ENCODE measurements around the gene EPS15.

Gene EPS15

DNA sequence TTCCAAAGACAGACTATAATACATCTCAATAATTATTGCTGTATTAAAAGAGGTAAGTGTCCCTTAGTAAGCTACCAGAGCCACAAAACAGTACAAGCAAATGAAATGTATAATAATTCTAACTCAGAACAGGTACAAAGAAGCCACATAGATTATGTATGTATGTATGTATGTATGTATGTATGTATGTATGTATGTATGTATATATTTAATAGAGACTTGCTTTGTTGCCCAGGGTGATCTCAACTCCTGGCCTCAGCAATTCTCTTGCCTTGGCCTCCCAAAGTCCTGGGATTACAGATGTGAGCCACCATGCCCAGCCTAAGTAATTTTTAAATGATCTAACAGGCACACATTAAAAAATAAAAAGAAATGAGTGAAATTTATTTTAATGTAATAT, 86.9 kb downstream of the EPS15 start:
- no peak overlapping the region for H3K4me3 ChIP-seq (ENCODE audit: low read depth, low read length)
- TF ChIP-seq, protein P1, sequence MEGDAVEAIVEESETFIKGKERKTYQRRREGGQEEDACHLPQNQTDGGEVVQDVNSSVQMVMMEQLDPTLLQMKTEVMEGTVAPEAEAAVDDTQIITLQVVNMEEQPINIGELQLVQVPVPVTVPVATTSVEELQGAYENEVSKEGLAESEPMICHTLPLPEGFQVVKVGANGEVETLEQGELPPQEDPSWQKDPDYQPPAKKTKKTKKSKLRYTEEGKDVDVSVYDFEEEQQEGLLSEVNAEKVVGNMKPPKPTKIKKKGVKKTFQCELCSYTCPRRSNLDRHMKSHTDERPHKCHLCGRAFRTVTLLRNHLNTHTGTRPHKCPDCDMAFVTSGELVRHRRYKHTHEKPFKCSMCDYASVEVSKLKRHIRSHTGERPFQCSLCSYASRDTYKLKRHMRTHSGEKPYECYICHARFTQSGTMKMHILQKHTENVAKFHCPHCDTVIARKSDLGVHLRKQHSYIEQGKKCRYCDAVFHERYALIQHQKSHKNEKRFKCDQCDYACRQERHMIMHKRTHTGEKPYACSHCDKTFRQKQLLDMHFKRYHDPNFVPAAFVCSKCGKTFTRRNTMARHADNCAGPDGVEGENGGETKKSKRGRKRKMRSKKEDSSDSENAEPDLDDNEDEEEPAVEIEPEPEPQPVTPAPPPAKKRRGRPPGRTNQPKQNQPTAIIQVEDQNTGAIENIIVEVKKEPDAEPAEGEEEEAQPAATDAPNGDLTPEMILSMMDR (IDR thresholded peaks at IDR 0.05; ENCODE audit: control insufficient read depth, extremely low read depth, insufficient read depth) = no peak
- DNase-seq (ENCODE audit: low read depth) = no peak

DNA sequence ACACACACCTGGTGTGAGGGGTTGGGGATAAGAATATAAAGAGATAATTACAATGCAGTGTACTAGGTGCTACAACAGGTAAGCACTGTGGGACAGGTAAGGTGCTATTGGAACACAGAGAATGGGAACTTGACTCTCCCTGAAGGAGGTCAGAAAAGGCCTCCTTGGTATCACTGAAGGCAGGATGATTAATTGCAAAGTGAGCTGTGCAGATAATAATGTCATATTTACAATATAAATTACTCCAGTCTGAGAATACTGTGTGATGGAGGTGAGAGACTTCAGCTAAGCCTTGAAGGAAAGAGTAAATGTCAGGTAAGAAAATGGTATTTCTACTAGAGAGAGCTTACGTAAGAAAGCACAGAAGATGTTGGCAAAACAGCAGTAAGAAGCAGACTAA, 91.6 kb downstream of the EPS15 start:
- no peak for DNase-seq (ENCODE audit: low read depth)
- TF ChIP-seq, protein P1 (IDR thresholded peaks at IDR 0.05; ENCODE audit: control insufficient read depth, extremely low read depth, insufficient read depth) = no peak
- no peak overlapping the region for H3K4me3 ChIP-seq (ENCODE audit: low read depth, low read length)

DNA sequence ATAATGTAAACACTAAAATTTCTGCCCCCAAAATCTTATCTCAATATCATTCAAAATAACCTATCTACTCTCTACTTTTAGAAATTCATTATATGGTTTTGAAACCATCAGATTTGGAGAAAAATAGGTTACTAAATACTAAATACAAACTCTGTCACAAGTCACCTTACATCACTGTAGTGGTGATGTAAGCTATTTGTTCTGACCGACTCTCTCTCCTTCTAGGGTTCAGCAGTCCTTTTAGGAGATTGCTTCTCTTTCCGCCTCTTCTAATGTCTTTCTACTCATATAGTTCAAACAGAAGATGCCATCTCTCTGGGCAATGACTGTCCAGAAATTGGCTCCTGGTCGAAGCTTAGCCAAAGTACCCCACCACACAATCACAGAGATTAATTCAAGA, 93.1 kb downstream of the EPS15 start:
- H3K4me3 ChIP-seq (ENCODE audit: low read depth, low read length) = no peak overlapping the region
- DNase-seq (ENCODE audit: low read depth) = no peak
- TF ChIP-seq, protein P1 (IDR thresholded peaks at IDR 0.05; ENCODE audit: control insufficient read depth, extremely low read depth, insufficient read depth) = no peak

DNA sequence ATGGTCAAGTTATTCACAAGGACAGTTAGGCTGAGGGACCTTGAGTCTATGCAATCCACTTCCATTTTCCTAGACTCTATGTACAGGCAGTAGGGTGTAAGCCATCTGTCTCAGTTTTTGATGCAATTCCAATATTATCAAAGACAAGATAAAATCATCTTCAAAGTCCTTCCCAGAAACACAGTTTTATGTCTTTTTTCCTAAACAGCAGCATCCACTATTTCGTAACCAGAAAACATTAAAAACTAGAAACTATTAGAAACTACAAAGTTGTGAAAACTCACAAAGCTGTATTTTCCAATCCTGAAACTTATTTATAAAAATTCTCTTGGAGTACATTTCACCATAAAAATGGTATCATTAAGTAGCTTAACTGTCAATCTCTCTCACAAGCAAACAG, 93.8 kb downstream of the EPS15 start:
- H3K4me3 ChIP-seq (ENCODE audit: low read depth, low read length) = no peak overlapping the region
- TF ChIP-seq, protein P1 (IDR thresholded peaks at IDR 0.05; ENCODE audit: control insufficient read depth, extremely low read depth, insufficient read depth) = no peak
- DNase-seq (ENCODE audit: low read depth) = no peak

DNA sequence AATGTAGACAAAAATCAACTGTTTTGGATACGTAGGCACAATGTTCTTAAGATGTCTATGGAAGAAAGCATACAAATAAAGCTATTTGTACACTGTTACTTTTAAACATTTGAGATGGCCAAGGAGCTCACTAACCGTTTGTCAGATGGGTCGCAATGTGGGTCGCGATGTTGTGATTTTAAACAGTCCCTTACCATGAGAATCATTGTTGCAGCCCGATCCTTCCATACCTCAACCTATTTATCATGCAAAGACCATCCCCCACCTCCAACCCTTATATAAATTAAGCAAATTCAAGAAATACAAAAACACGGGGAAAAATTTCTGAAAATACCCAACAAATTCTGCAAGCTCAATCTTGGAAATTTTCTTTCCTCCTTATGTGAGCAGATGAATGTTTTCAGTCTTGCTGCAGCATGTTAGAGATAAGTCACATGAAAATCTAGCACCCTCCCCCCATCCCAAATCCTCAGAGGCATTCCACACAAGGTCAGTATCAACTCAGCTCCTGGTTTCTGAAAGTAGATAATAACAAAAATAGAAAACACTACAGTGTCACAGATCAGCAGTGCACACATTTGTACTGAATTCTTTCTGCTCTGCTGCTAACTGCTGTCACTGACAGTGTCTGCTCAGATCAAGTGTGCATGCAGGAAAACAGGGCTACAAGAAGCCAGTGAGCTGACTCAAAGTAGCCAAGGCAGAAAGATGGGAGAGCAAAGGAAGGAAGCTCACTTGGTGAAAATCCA, 95.8 kb downstream of the EPS15 start:
- H3K4me3 ChIP-seq (ENCODE audit: low read depth, low read length) = no peak overlapping the region
- TF ChIP-seq, protein P1 (IDR thresholded peaks at IDR 0.05; ENCODE audit: control insufficient read depth, extremely low read depth, insufficient read depth) = no peak
- DNase-seq (ENCODE audit: low read depth) = no peak

DNA sequence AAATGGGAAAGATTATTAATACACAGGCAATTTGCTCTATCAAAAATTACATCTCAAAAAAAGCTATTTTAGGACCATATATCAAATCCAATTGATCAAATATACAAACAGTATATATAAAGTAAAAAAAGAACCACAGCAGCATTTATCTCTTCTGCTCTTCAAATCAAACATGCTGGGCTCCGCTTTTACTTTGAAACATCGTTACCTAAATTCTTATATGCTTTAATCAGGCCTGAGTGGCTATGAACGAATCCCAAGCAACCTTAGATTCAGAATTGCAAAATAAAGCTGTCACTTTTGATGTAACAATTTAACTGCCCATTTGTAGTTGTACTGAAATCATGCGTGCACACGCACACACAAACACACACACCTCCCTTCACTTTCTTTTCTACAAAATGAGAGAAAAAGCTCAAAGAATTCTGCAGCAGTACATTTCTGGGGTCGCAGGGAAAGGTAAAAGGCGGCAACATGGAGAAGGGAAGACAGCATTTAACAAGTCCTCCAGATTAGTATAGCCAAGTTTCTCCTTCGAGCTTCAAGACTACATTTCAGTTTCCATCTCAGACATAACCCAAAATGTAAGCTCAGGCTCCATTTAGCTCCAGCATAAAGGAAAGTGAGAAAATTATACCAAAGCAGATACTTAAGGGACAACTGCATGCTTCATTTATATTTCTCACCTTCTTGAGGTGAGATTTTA, 96.5 kb downstream of the EPS15 start:
- DNase-seq (ENCODE audit: low read depth) = no peak
- H3K4me3 ChIP-seq (ENCODE audit: low read depth, low read length) = no peak overlapping the region
- TF ChIP-seq, protein P1 (IDR thresholded peaks at IDR 0.05; ENCODE audit: control insufficient read depth, extremely low read depth, insufficient read depth) = no peak
